ENCODE measurements around the gene SLAMF7.

SLAMF7 gene

GRCh38 chr1:160789702-160790611 lies 50.9 kb downstream of the SLAMF7 start:
- TF ChIP-seq, protein P1, sequence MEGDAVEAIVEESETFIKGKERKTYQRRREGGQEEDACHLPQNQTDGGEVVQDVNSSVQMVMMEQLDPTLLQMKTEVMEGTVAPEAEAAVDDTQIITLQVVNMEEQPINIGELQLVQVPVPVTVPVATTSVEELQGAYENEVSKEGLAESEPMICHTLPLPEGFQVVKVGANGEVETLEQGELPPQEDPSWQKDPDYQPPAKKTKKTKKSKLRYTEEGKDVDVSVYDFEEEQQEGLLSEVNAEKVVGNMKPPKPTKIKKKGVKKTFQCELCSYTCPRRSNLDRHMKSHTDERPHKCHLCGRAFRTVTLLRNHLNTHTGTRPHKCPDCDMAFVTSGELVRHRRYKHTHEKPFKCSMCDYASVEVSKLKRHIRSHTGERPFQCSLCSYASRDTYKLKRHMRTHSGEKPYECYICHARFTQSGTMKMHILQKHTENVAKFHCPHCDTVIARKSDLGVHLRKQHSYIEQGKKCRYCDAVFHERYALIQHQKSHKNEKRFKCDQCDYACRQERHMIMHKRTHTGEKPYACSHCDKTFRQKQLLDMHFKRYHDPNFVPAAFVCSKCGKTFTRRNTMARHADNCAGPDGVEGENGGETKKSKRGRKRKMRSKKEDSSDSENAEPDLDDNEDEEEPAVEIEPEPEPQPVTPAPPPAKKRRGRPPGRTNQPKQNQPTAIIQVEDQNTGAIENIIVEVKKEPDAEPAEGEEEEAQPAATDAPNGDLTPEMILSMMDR (IDR thresholded peaks at IDR 0.05; ENCODE audit: low read depth, low read length, missing control alignments) = no peak
- H3K27me3 ChIP-seq (replicated peaks) = no peaks in the 10 kb centered on the region
- H3K27ac ChIP-seq = no peak overlapping the region
- H3K4me3 ChIP-seq (ENCODE audit: low read depth, low read length) = no peak overlapping the region
- no peaks in the 10 kb centered on the region for H3K36me3 ChIP-seq (replicated peaks)
- no peak for DNase-seq
- in situ Hi-C loops (cut with HindIII; ENCODE audit: low pct_ligation_motif_present, low sequenced_read_pairs) = no loop called here

DNA sequence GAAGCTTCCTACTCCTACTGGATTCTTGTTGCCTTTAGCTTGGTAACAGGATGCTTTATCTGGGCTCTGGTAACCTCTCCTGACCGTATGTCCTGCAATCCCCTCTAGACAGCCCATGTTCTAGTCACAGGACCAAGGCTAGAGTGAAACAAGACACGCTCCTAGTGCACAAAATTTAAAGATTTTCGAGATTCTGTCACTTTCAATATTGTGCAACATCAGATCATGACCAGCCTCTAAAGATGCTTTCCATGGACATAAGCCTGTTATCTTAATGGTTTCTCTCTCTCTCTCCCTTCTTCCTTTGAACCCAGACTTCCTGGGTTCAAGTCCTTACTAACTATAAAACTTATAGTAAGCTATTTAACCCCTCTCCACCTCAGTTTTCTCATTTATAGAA lies 55.3 kb downstream of the SLAMF7 start:
- DNase-seq = no peak
- Histone ChIP-seq H3K27me3 (replicated peaks) (no peaks in the 10 kb centered on the region), H3K27ac (no peak overlapping the region), H3K4me3 (ENCODE audit: low read depth, low read length) (no peak overlapping the region), H3K36me3 (replicated peaks) (no peaks in the 10 kb centered on the region)
- in situ Hi-C loops (cut with HindIII; ENCODE audit: low pct_ligation_motif_present, low sequenced_read_pairs) = no loop called here
- TF ChIP-seq, protein P1 (IDR thresholded peaks at IDR 0.05; ENCODE audit: low read depth, low read length, missing control alignments) = no peak

DNA sequence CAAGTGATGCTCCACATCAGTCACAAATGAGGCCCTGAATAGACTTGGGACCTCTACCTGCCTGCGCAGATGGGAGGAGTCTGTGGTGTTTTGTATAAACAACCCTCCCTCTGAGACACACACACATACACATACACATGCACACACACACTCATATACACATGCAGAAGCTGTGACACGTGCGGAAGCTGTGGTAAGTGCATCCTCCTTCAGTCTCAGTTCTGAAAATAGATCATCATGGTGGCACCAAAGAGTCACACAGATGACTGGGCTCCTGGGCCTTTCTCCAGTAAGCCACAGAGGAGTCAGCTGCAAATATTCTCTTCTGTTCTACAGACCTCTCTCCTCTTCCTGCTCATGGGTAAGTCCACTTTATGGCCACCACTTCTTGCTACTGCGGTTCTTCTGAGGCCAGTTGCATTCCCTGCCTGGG lies 56.9 kb downstream of the SLAMF7 start, which contains the start of gene LY9:
Gene LY9 (plus strand): TSS at position 224 of the 433 bp plus-strand sequence. CDS start 14 bp downstream, at position 238.
- TF ChIP-seq, protein P1 (IDR thresholded peaks at IDR 0.05; ENCODE audit: low read depth, low read length, missing control alignments) = no peak
- no peak within 1 kb of the TSS for H3K4me3 ChIP-seq (ENCODE audit: low read depth, low read length)
- DNase-seq = no peak
- no peak within 1 kb of the TSS for H3K27ac ChIP-seq
- in situ Hi-C loops (cut with HindIII; ENCODE audit: low pct_ligation_motif_present, low sequenced_read_pairs) = no loop called here
- no peaks in the 10 kb centered on the region for H3K27me3 ChIP-seq (replicated peaks)
- no peaks in the 10 kb centered on the region for H3K36me3 ChIP-seq (replicated peaks)

- H3K4me3 ChIP-seq (ENCODE audit: low read depth, low read length) = no peak overlapping the region
- no peaks in the 10 kb centered on the region for H3K27me3 ChIP-seq (replicated peaks)
- no peaks in the 10 kb centered on the region for H3K36me3 ChIP-seq (replicated peaks)
- DNase-seq = no peak
- H3K27ac ChIP-seq = no peak overlapping the region
- TF ChIP-seq, protein P1 (IDR thresholded peaks at IDR 0.05; ENCODE audit: low read depth, low read length, missing control alignments) = no peak
- in situ Hi-C loops (cut with HindIII; ENCODE audit: low pct_ligation_motif_present, low sequenced_read_pairs) = no loop called here
Measured at GRCh38 chr1:160797271-160797709, 58.2 kb downstream of the SLAMF7 start.

GRCh38 chr1:160797861-160798273 lies 58.8 kb downstream of the SLAMF7 start:
- Histone ChIP-seq H3K27ac (no peak overlapping the region), H3K4me3 (ENCODE audit: low read depth, low read length) (no peak overlapping the region), H3K36me3 (replicated peaks) (no peaks in the 10 kb centered on the region), H3K27me3 (replicated peaks) (no peaks in the 10 kb centered on the region)
- no peak for DNase-seq
- in situ Hi-C loops (cut with HindIII; ENCODE audit: low pct_ligation_motif_present, low sequenced_read_pairs) = no loop called here
- TF ChIP-seq, protein P1 (IDR thresholded peaks at IDR 0.05; ENCODE audit: low read depth, low read length, missing control alignments) = no peak
